PFSK-1 (cell line): ENCODE results near the gene CCR3.

Experiments
- FOXP2 ChIP-seq: optimal IDR thresholded peaks from 2 replicates; pipeline ENCODE3; 2011; ENCODE audit warnings: borderline replicate concordance, control low read depth, inconsistent platforms; ENCODE audit not compliant: insufficient read depth; ENCODE audit errors: extremely low read length, extremely low read depth
- POLR2AphosphoS5 ChIP-seq: IDR thresholded peaks from 2 replicates; pipeline ENCODE4 v1.6.1; 2012; ENCODE audit warnings: low read depth, mild to moderate bottlenecking, control low read depth, low read length, moderate library complexity
- REST ChIP-seq, 2 experiments: IDR thresholded peaks; 2 replicates each; pipeline versions ENCODE4 v1.6.1 to v1.8.0; 2011 to 2012; ENCODE audit warnings: low read depth in 2 of 2, low read length in 2 of 2, control low read depth in 1 of 2, inconsistent platforms in 1 of 2, mild to moderate bottlenecking in 1 of 2, moderate library complexity in 1 of 2; ENCODE audit not compliant: insufficient read depth in 1 of 2
- SIN3A ChIP-seq: IDR thresholded peaks from 2 replicates; pipeline ENCODE4 v1.6.1; 2012; ENCODE audit warnings: mild to moderate bottlenecking, low read length, moderate library complexity, borderline replicate concordance; ENCODE audit not compliant: insufficient read depth
- TAF1 ChIP-seq: IDR thresholded peaks from 2 replicates; pipeline ENCODE4 v1.6.1; 2012; ENCODE audit warnings: low read length, control low read depth, borderline replicate concordance; ENCODE audit not compliant: insufficient read depth

Gene CCR3

GRCh38 chr3:46316206-46316605 is 73.9 kb downstream of the CCR3 start:
- no peak for TF ChIP-seq REST (IDR thresholded peaks at IDR 0.05; ENCODE audit: insufficient read depth in 1 of 2, low read depth in 2 of 2, low read length in 2 of 2)
- TF ChIP-seq TAF1: no peak
- TF ChIP-seq SIN3A: no peak
- TF ChIP-seq POLR2AphosphoS5: no peak
- no peak for TF ChIP-seq FOXP2
